HepG2 (cell line): ENCODE measurements around the gene PRPSAP1. TPM values are rescaled to one million over a fixed set of nuclear protein-coding genes. Genes with fewer than 3 reads are reported as not detected.

Experiments
- CEBPG ChIP-seq: IDR thresholded peaks from 2 replicates; pipeline ENCODE4 v1.6.1; 2016
- ELF1 ChIP-seq: sonication (generic); formaldehyde crosslinking; IDR thresholded peaks from 2 replicates; pipeline ENCODE4 v1.4.0; 2020; ENCODE audit warnings: missing genetic modification reagents
- HDAC2 ChIP-seq: sonication (generic); formaldehyde crosslinking; IDR thresholded peaks from 2 replicates; pipeline ENCODE4 v1.4.0; 2020; ENCODE audit warnings: missing genetic modification reagents
- HMG20A ChIP-seq: IDR thresholded peaks from 2 replicates; pipeline ENCODE4 v1.6.1; 2016; ENCODE audit warnings: borderline replicate concordance
- KDM1A ChIP-seq: IDR thresholded peaks from 2 replicates; pipeline ENCODE4 v1.6.1; 2016; ENCODE audit warnings: missing compliant biosample characterization
- MLLT10 ChIP-seq: sonication (generic); formaldehyde crosslinking; IDR thresholded peaks from 2 replicates; pipeline ENCODE4 v1.4.0; 2020; ENCODE audit warnings: missing genetic modification reagents
- MTA3 ChIP-seq: sonication (generic); formaldehyde crosslinking; IDR thresholded peaks from 2 replicates; pipeline ENCODE4 v1.4.0; 2020; ENCODE audit warnings: missing genetic modification reagents
- MXD4 ChIP-seq: IDR thresholded peaks from 2 replicates; pipeline ENCODE4 v1.6.1; 2016; ENCODE audit warnings: mild to moderate bottlenecking, missing biosample characterization, missing genetic modification reagents
- NFE2 ChIP-seq: sonication (generic); formaldehyde crosslinking; IDR thresholded peaks from 2 replicates; pipeline ENCODE4 v1.4.0; 2020; ENCODE audit warnings: missing genetic modification reagents
- SNAI1 ChIP-seq: sonication (generic); formaldehyde crosslinking; IDR thresholded peaks from 2 replicates; pipeline ENCODE4 v1.5.0; 2020; ENCODE audit warnings: mild to moderate bottlenecking, missing genetic modification reagents, borderline replicate concordance
- SP140L ChIP-seq: sonication (generic); formaldehyde crosslinking; IDR thresholded peaks from 2 replicates; pipeline ENCODE4 v1.4.0; 2020; ENCODE audit warnings: missing genetic modification reagents, borderline replicate concordance
- TEAD2 ChIP-seq: sonication (generic); formaldehyde crosslinking; IDR thresholded peaks from 2 replicates; pipeline ENCODE4 v1.9.0; 2021; ENCODE audit warnings: missing genetic modification reagents
- TGIF2 ChIP-seq: IDR thresholded peaks from 2 replicates; pipeline ENCODE4 v1.6.1; 2016; ENCODE audit warnings: control low read depth, missing compliant biosample characterization
- TMF1 ChIP-seq: sonication (generic); formaldehyde crosslinking; IDR thresholded peaks from 2 replicates; pipeline ENCODE4 v1.8.1; 2022; ENCODE audit warnings: low read depth, missing genetic modification reagents
- ZMYM4 ChIP-seq: sonication (generic); formaldehyde crosslinking; IDR thresholded peaks from 2 replicates; pipeline ENCODE4 v1.8.1; 2023; ENCODE audit warnings: mild to moderate bottlenecking, missing genetic modification reagents
- ZNF326 ChIP-seq: sonication (generic); formaldehyde crosslinking; IDR thresholded peaks from 2 replicates; pipeline ENCODE4 v1.4.0; 2020; ENCODE audit warnings: missing genetic modification reagents, borderline replicate concordance
- ZNF343 ChIP-seq: sonication (generic); formaldehyde crosslinking; IDR thresholded peaks from 2 replicates; pipeline ENCODE4 v1.4.0; 2020; ENCODE audit warnings: mild to moderate bottlenecking, missing genetic modification reagents
- ZNF468 ChIP-seq: sonication (generic); formaldehyde crosslinking; IDR thresholded peaks from 2 replicates; pipeline ENCODE4 v1.8.0; 2022; ENCODE audit warnings: mild to moderate bottlenecking, moderate library complexity, missing genetic modification reagents
- ZNF496 ChIP-seq: sonication (generic); formaldehyde crosslinking; IDR thresholded peaks from 2 replicates; pipeline ENCODE4 v1.8.1; 2023; ENCODE audit warnings: mild to moderate bottlenecking, moderate library complexity, missing genetic modification reagents; ENCODE audit not compliant: insufficient replicate concordance
- ZSCAN12 ChIP-seq: sonication (generic); formaldehyde crosslinking; IDR thresholded peaks from 2 replicates; pipeline ENCODE4 v1.9.0; 2021; ENCODE audit warnings: mild to moderate bottlenecking, missing genetic modification reagents
- polyA plus RNA-seq, 8 experiments: library from polyadenylated mRNA; depleted of rRNA in 3 of 8; stranded (reverse) in 7 of 8; unstranded in 1 of 8; fragments of >200 nt; fragmentation: Illumina TruSeq in 4 of 8; extraction: Trizol in 4 of 8; gene quantifications; 2 replicates each; pipeline versions ENCODE4 v1.2.1 to v1.2.3, GENCODE V29; 2011 to 2016; ENCODE audit warnings: low read depth in 4 of 8, missing spikeins in 1 of 8, mixed read lengths in 1 of 8; ENCODE audit not compliant: insufficient read depth in 1 of 8
- total RNA-seq, 5 experiments: library from RNA; depleted of rRNA; stranded (reverse); fragments of >200 nt; fragmentation: Illumina TruSeq; extraction: Trizol; gene quantifications; 2 replicates each; pipeline ENCODE4 v1.2.3, GENCODE V29; 2016; ENCODE audit warnings: low read depth in 1 of 5
- TF ChIP-seq, protein P1 (sequence below): IDR thresholded peaks from 2 replicates; pipeline ENCODE4 v1.6.1; 2018; ENCODE audit warnings: missing genetic modification reagents, mild to moderate bottlenecking, missing compliant biosample characterization
- TF ChIP-seq, protein P2 (sequence below): sonication (generic); formaldehyde crosslinking; IDR thresholded peaks from 2 replicates; pipeline ENCODE4 v1.4.0; 2020; ENCODE audit warnings: missing genetic modification reagents, mild to moderate bottlenecking, borderline replicate concordance
- TF ChIP-seq, protein P3 (sequence below): sonication (generic); formaldehyde crosslinking; IDR thresholded peaks from 2 replicates; pipeline ENCODE4 v1.5.0; 2020; ENCODE audit warnings: mild to moderate bottlenecking, missing genetic modification reagents
- TF ChIP-seq, protein P4 (sequence below): sonication (generic); formaldehyde crosslinking; IDR thresholded peaks from 2 replicates; pipeline ENCODE4 v1.4.0; 2020; ENCODE audit warnings: mild to moderate bottlenecking, missing genetic modification reagents, borderline replicate concordance
- TF ChIP-seq, protein P5 (sequence below): sonication (generic); formaldehyde crosslinking; IDR thresholded peaks from 2 replicates; pipeline ENCODE4 v1.8.1; 2023; ENCODE audit warnings: missing genetic modification reagents, inconsistent platforms, borderline replicate concordance

PRPSAP1 gene
- total and polyA plus RNA-seq, 2 of the 13 experiments (the other 11 are each of a cell fraction or from before 2014, with no cell fraction given), result 91.1 to 314 TPM

DNA sequence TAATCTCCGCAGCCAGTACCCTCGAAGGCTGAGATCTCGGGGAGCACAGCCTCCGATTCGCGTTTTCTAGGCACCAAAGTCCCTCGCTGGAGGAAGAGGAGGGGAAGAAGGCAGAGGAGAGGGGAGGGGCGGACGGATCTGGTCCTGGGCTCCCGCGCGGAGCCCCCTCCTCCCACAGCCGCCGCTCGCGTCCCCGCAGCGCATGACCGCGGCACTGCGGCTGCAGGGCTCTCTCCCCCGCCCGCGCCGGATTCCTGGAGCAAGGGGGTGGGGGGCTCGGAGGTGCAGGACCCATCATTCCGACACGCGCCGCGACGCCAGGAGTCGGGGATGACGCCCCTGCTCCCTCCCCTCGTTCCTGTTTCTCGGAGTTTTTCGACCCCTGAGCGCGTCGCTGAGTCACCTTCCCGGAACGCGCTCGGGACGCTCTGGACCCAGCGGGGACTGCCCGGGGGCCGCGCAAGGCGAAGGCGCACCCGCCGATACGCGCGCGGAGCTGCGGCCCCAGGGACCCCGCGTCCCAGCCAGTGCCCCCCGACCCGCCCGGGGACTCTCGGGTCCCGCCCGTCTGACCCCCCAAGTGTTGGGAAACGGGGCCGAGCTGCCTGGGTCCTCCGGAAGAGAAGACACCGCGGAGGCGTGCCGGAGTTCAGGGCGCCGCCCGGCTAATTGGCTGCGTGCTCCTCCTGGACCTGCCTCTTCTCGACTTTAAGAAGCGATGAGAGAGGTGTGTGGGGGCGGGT, 29.3 kb upstream of the PRPSAP1 start (continued):
- TF ChIP-seq, protein P1, sequence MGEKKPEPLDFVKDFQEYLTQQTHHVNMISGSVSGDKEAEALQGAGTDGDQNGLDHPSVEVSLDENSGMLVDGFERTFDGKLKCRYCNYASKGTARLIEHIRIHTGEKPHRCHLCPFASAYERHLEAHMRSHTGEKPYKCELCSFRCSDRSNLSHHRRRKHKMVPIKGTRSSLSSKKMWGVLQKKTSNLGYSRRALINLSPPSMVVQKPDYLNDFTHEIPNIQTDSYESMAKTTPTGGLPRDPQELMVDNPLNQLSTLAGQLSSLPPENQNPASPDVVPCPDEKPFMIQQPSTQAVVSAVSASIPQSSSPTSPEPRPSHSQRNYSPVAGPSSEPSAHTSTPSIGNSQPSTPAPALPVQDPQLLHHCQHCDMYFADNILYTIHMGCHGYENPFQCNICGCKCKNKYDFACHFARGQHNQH (CRISPR knock-in tag), result peak; percentile 78
- no peak for TF ChIP-seq ZNF468 (CRISPR knock-in tag)
- TF ChIP-seq, protein P2, sequence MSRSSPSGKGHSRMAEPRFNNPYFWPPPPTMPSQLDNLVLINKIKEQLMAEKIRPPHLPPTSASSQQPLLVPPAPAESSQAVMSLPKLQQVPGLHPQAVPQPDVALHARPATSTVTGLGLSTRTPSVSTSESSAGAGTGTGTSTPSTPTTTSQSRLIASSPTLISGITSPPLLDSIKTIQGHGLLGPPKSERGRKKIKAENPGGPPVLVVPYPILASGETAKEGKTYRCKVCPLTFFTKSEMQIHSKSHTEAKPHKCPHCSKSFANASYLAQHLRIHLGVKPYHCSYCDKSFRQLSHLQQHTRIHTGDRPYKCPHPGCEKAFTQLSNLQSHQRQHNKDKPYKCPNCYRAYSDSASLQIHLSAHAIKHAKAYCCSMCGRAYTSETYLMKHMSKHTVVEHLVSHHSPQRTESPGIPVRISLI (CRISPR knock-in tag), result no peak; the same call in 1 of the 2 replicates
- 0 out of 2 replicates have a peak, but pooled peaks have one; percentile 28 for TF ChIP-seq KDM1A (CRISPR knock-in tag)
- TF ChIP-seq ZMYM4 (CRISPR knock-in tag), result no peak
- no peak for TF ChIP-seq MLLT10
- TF ChIP-seq ZNF343 (CRISPR knock-in tag), result no peak; the same call in 1 of the 2 replicates
- TF ChIP-seq, protein P3, sequence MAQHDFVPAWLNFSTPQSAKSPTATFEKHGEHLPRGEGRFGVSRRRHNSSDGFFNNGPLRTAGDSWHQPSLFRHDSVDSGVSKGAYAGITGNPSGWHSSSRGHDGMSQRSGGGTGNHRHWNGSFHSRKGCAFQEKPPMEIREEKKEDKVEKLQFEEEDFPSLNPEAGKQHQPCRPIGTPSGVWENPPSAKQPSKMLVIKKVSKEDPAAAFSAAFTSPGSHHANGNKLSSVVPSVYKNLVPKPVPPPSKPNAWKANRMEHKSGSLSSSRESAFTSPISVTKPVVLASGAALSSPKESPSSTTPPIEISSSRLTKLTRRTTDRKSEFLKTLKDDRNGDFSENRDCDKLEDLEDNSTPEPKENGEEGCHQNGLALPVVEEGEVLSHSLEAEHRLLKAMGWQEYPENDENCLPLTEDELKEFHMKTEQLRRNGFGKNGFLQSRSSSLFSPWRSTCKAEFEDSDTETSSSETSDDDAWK (CRISPR knock-in tag), result no peak
- no peak for TF ChIP-seq SP140L (CRISPR knock-in tag)
- peak; percentile 68 for TF ChIP-seq HDAC2 (CRISPR knock-in tag)
- TF ChIP-seq MTA3 (CRISPR knock-in tag), result no peak
- TF ChIP-seq ZNF326, result peak; percentile 77; the same call in 1 of the 2 replicates
- TF ChIP-seq NFE2 (CRISPR knock-in tag), result peak; percentile 66; the same call in 1 of the 2 replicates
- TF ChIP-seq HMG20A (CRISPR knock-in tag), result peak; percentile 22; the same call in 1 of the 2 replicates
- TF ChIP-seq, protein P4, sequence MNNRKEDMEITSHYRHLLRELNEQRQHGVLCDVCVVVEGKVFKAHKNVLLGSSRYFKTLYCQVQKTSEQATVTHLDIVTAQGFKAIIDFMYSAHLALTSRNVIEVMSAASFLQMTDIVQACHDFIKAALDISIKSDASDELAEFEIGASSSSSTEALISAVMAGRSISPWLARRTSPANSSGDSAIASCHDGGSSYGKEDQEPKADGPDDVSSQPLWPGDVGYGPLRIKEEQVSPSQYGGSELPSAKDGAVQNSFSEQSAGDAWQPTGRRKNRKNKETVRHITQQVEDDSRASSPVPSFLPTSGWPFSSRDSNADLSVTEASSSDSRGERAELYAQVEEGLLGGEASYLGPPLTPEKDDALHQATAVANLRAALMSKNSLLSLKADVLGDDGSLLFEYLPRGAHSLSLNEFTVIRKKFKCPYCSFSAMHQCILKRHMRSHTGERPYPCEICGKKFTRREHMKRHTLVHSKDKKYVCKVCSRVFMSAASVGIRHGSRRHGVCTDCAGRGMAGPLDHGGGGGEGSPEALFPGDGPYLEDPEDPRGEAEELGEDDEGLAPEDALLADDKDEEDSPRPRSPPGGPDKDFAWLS (CRISPR knock-in tag), result no peak
- TF ChIP-seq ZSCAN12 (CRISPR knock-in tag), result no peak
- no peak for TF ChIP-seq ZNF496 (CRISPR knock-in tag)
- no peak; the same call in 1 of the 2 replicates for TF ChIP-seq MXD4 (CRISPR knock-in tag)
- TF ChIP-seq, protein P5, sequence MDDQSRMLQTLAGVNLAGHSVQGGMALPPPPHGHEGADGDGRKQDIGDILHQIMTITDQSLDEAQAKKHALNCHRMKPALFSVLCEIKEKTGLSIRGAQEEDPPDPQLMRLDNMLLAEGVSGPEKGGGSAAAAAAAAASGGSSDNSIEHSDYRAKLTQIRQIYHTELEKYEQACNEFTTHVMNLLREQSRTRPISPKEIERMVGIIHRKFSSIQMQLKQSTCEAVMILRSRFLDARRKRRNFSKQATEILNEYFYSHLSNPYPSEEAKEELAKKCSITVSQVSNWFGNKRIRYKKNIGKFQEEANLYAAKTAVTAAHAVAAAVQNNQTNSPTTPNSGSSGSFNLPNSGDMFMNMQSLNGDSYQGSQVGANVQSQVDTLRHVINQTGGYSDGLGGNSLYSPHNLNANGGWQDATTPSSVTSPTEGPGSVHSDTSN (CRISPR knock-in tag), result peak; percentile 69; the same call in 1 of the 2 replicates
- no peak for TF ChIP-seq TGIF2
- peak; percentile 70 for TF ChIP-seq TEAD2 (CRISPR knock-in tag)
- TF ChIP-seq SNAI1, result no peak; the same call in 1 of the 2 replicates
- TF ChIP-seq TMF1 (CRISPR knock-in tag), result no peak; the same call in 1 of the 2 replicates
- TF ChIP-seq ELF1 (CRISPR knock-in tag), result peak; percentile 42; the same call in 1 of the 2 replicates
- no peak for TF ChIP-seq CEBPG
